Measurements from ENCODE around the gene OR5K4. TPM values are rescaled to one million over a fixed set of nuclear protein-coding genes. Genes with fewer than 3 reads are reported as not detected.

The OR5K4 gene
- total and polyA plus RNA-seq, 2 experiments from 2014 or later: not detected

GRCh38 chr3:98398513-98398912 lies 44.9 kb downstream of the OR5K4 start (continued):
- TF ChIP-seq POLR2AphosphoS5 (IDR thresholded peaks at IDR 0.05; ENCODE audit: low read depth) (no peak), EZH2 (IDR thresholded peaks at IDR 0.05; ENCODE audit: low read depth, unreplicated experiment) (no peak)

- Mint-ChIP-seq H3K36me3 (ENCODE audit: low read depth) (peaks cover 56% of the 10 kb centered on the region), H3K4me3 (no peak overlapping the region), H3K27ac (no peak overlapping the region), H3K9me3 (peaks cover 91% of the 10 kb centered on the region), H3K4me1 (no peaks in the 10 kb centered on the region; the same call in 2 of the 3 replicates), H3K27me3 (ENCODE audit: insufficient read depth, low read depth, poor library complexity) (peaks cover 2% of the 10 kb centered on the region)
- Histone ChIP-seq H3K4me3 (no peak overlapping the region), H3K9me2 (ENCODE audit: insufficient read depth) (peaks cover 9% of the 10 kb centered on the region; the same call in 1 of the 2 replicates), H3K4me2 (no peak overlapping the region), H3K4me1 (ENCODE audit: insufficient read depth) (no peaks in the 10 kb centered on the region), H2AFZ (no peak overlapping the region), H4K20me1 (replicated peaks; ENCODE audit: insufficient read depth) (no peaks in the 10 kb centered on the region), H3K36me3 (ENCODE audit: insufficient read depth) (peaks cover 20% of the 10 kb centered on the region; the same call in 1 of the 2 replicates), H3K27me3 (ENCODE audit: insufficient read depth) (no peaks in the 10 kb centered on the region), H3K27ac (ENCODE audit: low read depth) (no peak overlapping the region), H3F3A (replicated peaks; ENCODE audit: low read depth) (no peaks in the 10 kb centered on the region), H3K79me2 (replicated peaks; ENCODE audit: insufficient read depth) (no peaks in the 10 kb centered on the region)
- ATAC-seq (no peak), DNase-seq (ENCODE audit: low spot score) (no peak)
- TF ChIP-seq CREB1 (CRISPR knock-in tag; IDR thresholded peaks at IDR 0.05; ENCODE audit: low read depth): no peak
- no peak for TF ChIP-seq EZH2phosphoT487 (IDR thresholded peaks at IDR 0.05; ENCODE audit: unreplicated experiment)
- TF ChIP-seq ZNF114 (CRISPR knock-in tag; IDR thresholded peaks at IDR 0.05): no peak
- no peak for TF ChIP-seq POLR2AphosphoS5 (IDR thresholded peaks at IDR 0.05; ENCODE audit: low read depth)
- TF ChIP-seq ETS1 (IDR thresholded peaks at IDR 0.05): no peak
- TF ChIP-seq REST (IDR thresholded peaks at IDR 0.05; ENCODE audit: unreplicated experiment): no peak
- no peak for TF ChIP-seq ZNF331 (CRISPR knock-in tag; IDR thresholded peaks at IDR 0.05; ENCODE audit: low read depth)
- TF ChIP-seq EZH2 (IDR thresholded peaks at IDR 0.05; ENCODE audit: low read depth, unreplicated experiment): no peak
- TF ChIP-seq ZNF462 (CRISPR knock-in tag; IDR thresholded peaks at IDR 0.05): no peak
Measured at GRCh38 chr3:98402507-98402906, 48.9 kb downstream of the OR5K4 start.
